Fibroblast of gingiva (primary cell): ENCODE results near the gene AKNAD1.
"Not testable (repeated sequence)": the region's sequence is repeated elsewhere in the genome, so short reads cannot be mapped to it uniquely, and the experiment has no call there.

ENCODE experiments used
- DNase-seq: peaks from one replicate; pipeline ENCODE4 v3.0.0-alpha.2; 2011; ENCODE audit warnings: low read depth

The AKNAD1 gene, protein sequence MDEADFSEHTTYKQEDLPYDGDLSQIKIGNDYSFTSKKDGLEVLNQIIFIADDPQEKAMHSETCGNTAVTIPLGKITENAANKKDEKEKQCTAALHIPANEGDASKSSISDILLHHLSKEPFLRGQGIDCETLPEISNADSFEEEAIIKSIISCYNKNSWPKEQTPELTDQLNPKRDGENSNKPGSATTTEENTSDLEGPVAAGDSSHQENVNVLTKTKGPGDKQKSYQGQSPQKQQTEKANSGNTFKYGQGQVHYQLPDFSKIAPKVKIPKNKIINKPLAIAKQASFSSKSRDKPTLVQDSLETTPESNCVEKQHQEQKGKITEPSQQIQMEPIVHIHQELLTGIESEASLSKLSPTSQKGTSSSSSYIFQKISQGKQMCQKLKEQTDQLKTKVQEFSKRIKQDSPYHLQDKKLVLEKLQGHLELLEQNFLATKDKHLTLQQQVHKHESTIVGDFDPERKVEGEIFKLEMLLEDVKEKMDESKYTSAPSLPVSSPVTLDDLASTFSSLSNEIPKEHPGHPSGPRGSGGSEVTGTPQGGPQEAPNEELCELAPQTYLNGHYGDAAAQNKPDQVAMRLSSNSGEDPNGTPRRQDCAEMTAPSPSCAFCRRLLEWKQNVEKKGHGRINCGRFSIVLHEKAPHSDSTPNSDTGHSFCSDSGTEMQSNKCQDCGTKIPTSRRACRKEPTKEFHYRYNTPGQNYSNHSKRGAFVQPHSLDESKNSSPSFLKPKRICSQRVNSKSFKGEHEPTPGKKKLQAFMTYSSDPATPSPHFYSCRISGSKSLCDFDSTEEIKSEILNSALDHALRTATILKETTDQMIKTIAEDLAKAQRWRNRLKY

DNA sequence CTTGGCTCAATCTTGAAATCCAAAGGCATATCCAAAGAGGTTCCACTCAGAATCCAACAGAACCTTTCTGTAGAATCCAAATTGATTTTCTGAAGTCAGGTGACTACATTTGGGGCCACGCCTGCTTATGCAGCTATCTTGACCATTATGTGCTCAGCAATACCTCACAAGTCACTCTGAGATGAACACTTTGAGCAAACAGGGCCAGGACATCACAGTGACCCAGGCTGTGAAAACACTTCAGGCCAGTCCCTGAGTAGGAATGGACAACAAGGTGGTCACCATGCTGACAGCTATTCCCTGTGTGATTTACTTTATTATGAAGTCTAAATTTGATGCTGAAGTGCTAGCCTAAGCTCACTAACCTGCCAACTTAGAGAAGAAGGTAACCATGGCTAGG, at the start of gene AKNAD1:
TSS of gene AKNAD1 (minus strand) at position 101 of the 400 bp plus-strand sequence. CDS start 4,430 bp downstream, outside the sequence.
- DNase-seq: no peak

DNA sequence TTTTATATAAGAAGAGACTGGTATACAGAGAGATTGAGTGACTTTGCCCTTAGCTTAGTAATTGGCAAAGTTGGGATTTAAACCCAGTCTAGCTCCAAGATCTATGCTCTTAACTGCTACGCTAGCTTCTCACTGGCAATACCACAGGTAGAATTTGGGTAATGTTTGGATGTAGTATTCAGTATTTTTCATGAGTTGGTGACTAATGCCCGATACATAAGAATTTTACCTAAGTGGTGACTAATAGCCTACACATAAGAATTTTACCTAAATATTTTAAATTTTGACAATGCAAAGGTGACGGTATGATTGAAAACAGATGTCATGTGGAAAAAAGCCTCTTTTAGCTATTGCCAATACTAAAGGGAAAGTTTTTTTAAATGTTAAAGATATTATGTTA, 44.2 kb upstream of the AKNAD1 start:
- DNase-seq: no peak

DNA sequence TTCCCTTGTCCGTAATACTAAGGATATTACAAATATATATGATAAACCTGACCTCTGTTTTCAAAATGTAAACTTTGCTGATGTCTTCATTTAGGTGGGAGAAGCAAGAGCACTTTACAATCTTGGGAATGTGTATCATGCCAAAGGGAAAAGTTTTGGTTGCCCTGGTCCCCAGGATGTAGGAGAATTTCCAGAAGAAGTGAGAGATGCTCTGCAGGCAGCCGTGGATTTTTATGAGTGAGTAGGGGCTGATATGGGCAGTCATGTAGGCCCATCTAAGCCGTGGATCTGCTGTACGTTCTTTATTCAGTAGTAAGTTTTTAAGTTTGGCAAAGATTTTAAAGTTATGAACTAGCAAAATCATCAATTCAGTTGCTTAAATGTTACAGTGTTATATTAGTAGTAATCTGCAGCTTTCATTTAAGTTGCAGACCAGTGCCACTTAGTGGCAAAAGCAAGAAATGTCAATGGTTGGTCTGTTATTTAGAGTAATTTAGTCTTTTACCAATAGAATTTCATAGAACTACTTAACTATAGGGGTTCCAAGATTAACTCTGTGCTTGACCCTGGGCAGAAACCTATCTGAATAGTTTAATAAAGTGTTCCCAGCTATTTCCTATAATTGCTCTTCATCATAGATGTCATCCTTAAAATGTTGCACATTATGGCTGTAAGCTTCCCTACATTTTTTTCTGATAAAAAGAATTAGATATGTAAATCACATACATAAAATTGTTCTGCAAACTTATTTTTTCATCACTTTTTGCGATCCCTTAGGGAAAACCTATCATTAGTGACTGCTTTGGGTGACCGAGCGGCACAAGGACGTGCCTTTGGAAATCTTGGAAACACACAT, 41.2 kb upstream of the AKNAD1 start:
- DNase-seq: peak; percentile 65

- peak; percentile 54 for DNase-seq
These were observed 39.6 kb upstream of the AKNAD1 start for GRCh38 chr1:108896146-108897145.

DNA sequence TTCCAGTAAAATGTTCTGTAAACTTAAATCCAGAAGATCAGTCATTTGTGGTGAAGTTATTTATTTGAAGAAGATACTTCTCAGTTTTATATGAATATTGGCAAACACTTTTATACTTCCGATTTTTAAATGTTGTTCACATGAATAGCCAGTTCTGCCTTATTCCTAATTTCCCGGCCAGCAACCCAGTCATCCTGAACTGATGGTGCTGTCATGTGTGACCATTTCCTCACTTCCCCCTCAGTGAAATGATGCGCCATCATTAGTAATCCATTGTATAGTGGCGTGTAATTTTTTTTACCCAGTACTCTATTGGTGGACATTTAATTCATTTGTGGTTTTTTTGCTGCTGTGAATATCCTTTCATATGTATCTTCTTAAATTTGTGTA, 36.2 kb upstream of the AKNAD1 start:
- DNase-seq: peak; percentile 27

- DNase-seq: no peak
These were observed 35.7 kb upstream of the AKNAD1 start for GRCh38 chr1:108892356-108893140.

DNA sequence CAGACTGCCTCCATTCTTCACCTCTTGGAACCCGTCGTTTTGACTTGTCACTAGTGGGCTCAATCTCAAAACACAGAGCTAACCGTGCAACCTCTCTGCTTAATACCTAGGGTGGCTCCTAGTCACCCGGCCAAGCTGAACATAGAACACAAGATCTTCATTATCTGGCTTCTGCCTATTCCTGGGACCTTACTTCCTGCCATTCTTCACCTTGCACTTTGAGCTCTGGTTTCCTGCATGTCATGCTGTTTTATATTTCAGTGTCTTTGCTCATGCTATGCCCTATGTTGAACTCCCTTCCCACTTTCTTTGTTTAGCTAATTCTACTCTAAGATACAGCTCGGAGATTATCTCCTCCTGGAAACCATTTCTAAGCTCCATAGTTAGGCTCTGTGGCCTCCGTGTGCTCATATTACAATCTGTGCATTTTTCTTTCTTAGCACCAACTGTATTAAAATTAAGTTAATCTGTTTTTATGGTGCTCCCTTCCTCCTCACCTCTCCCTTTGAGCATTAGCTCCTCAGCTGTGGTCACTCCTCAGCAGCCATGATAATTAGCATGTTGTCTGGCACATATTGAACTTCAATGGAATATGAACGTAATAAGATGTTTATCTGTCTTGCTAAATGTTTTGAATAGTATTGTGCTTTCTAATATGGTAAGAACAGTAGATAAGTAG, 33.0 kb upstream of the AKNAD1 start:
- no peak for DNase-seq

- not testable (repeated sequence) for DNase-seq
These were observed 32.2 kb upstream of the AKNAD1 start for GRCh38 chr1:108889006-108889645.

GRCh38 chr1:108886292-108886691, 29.4 kb upstream of the AKNAD1 start:
- DNase-seq: peak; percentile 68

GRCh38 chr1:108884968-108885367, 28.1 kb upstream of the AKNAD1 start:
- no peak for DNase-seq

GRCh38 chr1:108882837-108883236, 25.9 kb upstream of the AKNAD1 start:
- DNase-seq: no peak

- peak; percentile 84 for DNase-seq
These were observed 24.5 kb upstream of the AKNAD1 start for GRCh38 chr1:108881369-108881768.

DNA sequence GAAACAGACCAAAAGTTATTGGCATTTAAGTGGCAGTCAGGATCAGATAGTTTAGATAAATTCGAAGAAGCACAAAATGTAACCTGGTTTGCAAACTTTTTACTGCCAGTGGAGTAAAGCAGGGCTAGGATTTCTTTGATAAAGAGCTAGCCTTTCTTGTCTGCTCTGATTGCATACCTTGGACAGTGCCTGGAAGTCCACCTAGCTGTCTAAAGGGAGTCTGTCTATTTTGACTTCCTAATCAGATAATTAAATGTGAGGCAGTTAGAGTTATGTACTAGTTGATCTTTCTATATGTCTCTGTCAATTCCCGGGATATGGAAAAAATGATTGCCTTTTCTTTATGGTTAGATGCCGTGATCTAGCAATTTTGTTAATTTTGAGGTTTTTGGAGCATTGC, 24.0 kb upstream of the AKNAD1 start:
- DNase-seq: no peak

DNA sequence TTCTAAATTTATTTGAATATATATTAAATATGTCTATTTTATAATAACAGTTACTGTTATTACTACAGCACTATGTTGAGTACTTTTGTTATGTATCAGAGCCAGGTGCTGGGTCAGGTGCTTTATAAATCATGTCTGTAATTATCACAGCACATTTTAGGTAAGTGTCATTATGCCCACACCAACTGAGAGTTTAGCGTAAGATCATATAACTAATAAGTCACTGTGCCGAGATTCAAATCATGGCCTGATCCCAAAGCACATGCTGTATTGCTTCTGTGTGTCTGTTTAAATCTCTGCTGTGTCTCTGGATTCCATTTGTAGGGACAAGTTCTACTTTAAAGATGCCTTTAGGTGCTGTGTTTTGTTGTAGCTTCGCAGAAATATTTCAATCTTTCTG, 21.8 kb upstream of the AKNAD1 start:
- DNase-seq: no peak

- no peak for DNase-seq
These were observed 21.2 kb upstream of the AKNAD1 start for GRCh38 chr1:108878160-108878469.

DNA sequence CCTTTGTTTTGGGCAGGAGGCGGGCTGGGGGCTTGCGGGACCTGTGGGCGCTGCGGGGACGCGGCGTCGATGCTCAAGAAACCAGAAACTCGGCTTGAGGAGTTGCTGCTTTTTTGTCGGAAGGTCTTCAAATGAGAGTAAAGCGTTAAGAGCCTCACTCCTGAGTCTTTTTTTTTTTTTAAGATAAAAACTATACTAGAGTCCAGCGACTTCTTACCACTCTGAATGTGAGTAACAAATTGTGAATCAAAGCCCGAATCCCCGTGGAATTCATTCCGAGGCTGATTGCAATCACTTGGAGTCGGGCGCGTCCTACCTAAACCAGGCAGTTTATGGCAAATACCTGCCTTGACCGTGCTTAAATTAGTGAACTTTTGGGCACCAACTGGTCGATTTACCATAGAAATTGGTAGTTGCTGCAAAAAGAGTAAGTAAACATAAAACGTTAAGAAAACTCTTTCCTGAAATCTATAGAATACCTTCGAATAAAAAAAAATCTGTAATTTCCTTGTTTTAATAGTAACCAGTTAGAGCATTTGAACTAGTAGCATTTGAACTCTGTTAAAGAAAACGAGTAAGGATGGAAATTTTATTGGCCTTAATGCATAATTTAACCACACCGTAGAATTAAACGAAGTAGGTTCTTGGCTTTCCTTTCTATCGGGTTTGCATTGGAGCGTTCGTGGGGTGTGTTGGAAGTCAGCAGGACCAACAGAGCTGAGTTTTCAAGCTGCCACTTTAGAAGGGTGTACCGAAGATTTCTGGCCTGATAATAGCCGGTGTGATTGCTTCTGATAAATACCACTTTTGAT, 20.7 kb upstream of the AKNAD1 start:
- DNase-seq: peak; percentile 24

DNA sequence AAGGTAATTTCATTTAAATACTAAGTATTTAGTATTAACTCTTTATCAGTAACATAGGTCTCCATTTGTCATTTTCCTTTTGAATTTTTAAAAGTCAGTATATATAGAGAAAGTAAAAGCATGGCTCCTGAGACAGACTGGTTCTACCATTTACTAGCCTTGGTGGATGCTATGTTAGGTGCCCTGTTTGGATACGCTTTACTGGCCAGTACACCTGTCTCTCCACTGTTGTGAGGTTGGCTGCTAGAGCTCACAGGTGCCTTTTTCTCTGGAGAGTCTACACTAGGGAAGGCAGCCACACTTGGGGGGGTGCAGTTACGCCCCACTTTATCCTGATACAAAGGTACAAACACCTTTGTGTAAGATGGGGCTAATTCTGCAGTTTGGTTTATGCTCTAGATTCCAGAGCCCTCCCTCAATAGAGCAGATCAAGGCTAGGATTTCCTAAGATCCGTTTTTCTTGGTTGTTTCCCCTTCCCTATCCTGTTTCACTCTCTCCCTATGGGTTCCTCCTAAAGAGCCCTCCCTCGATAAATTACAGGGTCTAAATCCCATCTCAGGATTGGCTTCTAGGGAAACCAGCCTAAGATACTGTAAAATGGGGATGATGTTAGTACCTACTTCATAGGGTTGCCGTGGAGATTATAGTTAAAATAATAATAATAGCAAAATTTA, 14.3 kb upstream of the AKNAD1 start:
- no peak for DNase-seq
